ENCODE results near the gene ZNF2.

ZNF2 gene

GRCh38 chr2:95232232-95232631 lies 66.6 kb downstream of the ZNF2 start:
- Histone ChIP-seq H3K36me3 (ENCODE audit: insufficient read depth, insufficient read length, low read length) (no peaks in the 10 kb centered on the region), H3K4me1 (ENCODE audit: insufficient read depth, insufficient read length) (no peaks in the 10 kb centered on the region), H3K9me3 (ENCODE audit: insufficient read depth, low read length) (0 out of 2 replicates have a peak, but pooled peaks cover 3% of the 10 kb centered on the region), H3K4me3 (ENCODE audit: insufficient read length, low read depth) (no peak overlapping the region), H3K27me3 (ENCODE audit: insufficient read depth, insufficient read length) (no peaks in the 10 kb centered on the region), H3K9ac (ENCODE audit: insufficient read length, low read depth) (no peak overlapping the region)
- no peak for TF ChIP-seq YY1 (IDR thresholded peaks at IDR 0.05; ENCODE audit: insufficient read depth, insufficient read length)
- TF ChIP-seq SUZ12 (IDR thresholded peaks at IDR 0.05; ENCODE audit: extremely low read depth, insufficient read depth, insufficient read length), result no peak
- no peak for TF ChIP-seq ZNF274 (IDR thresholded peaks at IDR 0.05; ENCODE audit: low read depth, low read length)
- DNase-seq (ENCODE audit: low read depth, low spot score), result no peak

Measured in NT2/D1 (cell line).